Measurements from ENCODE around the gene GAREM1.

DNA sequence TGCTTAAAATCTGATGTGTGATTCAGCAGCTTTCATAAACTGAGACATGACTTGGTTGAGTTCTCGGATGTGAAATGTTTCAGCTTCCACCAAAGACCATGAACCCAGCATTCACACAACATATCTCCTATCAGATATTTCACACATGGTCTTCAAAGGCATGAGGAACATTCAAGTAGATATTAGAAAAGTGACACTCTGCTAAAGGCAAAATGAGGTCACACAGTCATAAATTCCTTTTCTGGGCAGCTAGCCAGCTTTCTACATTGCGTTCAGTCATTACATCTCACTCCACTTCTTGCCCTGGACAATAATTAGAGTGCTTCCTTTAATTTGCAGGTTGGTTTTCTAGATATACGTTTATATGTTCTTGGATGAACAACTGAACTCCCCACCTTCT is 96.7 kb downstream of the GAREM1 start:
- TF ChIP-seq, protein P1, sequence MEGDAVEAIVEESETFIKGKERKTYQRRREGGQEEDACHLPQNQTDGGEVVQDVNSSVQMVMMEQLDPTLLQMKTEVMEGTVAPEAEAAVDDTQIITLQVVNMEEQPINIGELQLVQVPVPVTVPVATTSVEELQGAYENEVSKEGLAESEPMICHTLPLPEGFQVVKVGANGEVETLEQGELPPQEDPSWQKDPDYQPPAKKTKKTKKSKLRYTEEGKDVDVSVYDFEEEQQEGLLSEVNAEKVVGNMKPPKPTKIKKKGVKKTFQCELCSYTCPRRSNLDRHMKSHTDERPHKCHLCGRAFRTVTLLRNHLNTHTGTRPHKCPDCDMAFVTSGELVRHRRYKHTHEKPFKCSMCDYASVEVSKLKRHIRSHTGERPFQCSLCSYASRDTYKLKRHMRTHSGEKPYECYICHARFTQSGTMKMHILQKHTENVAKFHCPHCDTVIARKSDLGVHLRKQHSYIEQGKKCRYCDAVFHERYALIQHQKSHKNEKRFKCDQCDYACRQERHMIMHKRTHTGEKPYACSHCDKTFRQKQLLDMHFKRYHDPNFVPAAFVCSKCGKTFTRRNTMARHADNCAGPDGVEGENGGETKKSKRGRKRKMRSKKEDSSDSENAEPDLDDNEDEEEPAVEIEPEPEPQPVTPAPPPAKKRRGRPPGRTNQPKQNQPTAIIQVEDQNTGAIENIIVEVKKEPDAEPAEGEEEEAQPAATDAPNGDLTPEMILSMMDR (IDR thresholded peaks at IDR 0.05), result no peak
- TF ChIP-seq POLR2A (IDR thresholded peaks at IDR 0.05), result no peak

Data from Peyer's patch (tissue), 4 donors.